Muscle layer of colon (tissue), 2 donors: Measurements from ENCODE around the gene RIBC2.
"Not testable (repeated sequence)": the region's sequence is repeated elsewhere in the genome, so short reads cannot be mapped to it uniquely, and the experiment has no call there.

Experiments used
- H3K27ac ChIP-seq: one replicate; pipeline ENCODE4 v1.7.0; 2013; ENCODE audit warnings: low read depth, mild to moderate bottlenecking, low read length, moderate library complexity
- H3K27me3 ChIP-seq, 2 donors: one replicate each; pipeline ENCODE4 v1.7.0; 2013; ENCODE audit warnings: low read length in 2 of 2, mild to moderate bottlenecking in 2 of 2; ENCODE audit not compliant: insufficient read depth in 2 of 2, control insufficient read depth in 1 of 2
- H3K36me3 ChIP-seq: one replicate; pipeline ENCODE4 v1.7.0; 2013; ENCODE audit warnings: mild to moderate bottlenecking, low read length; ENCODE audit not compliant: insufficient read depth
- H3K4me1 ChIP-seq: one replicate; pipeline ENCODE4 v1.7.0; 2013; ENCODE audit warnings: mild to moderate bottlenecking, low read length; ENCODE audit not compliant: insufficient read depth
- H3K4me3 ChIP-seq, 2 donors: one replicate each; pipeline ENCODE4 v1.7.0; 2013; ENCODE audit warnings: low read length in 2 of 2, low read depth in 1 of 2, mild to moderate bottlenecking in 1 of 2, moderate library complexity in 1 of 2
- H3K9ac ChIP-seq: one replicate; pipeline ENCODE4 v1.7.0; 2013; ENCODE audit warnings: low read length
- H3K9me3 ChIP-seq: one replicate; pipeline ENCODE4 v1.7.0; 2013; ENCODE audit warnings: mild to moderate bottlenecking, low read length
- donor health status: abdominal sarcoma.
- donor health status: Adenocarcinoma of cecum.

Gene RIBC2

DNA sequence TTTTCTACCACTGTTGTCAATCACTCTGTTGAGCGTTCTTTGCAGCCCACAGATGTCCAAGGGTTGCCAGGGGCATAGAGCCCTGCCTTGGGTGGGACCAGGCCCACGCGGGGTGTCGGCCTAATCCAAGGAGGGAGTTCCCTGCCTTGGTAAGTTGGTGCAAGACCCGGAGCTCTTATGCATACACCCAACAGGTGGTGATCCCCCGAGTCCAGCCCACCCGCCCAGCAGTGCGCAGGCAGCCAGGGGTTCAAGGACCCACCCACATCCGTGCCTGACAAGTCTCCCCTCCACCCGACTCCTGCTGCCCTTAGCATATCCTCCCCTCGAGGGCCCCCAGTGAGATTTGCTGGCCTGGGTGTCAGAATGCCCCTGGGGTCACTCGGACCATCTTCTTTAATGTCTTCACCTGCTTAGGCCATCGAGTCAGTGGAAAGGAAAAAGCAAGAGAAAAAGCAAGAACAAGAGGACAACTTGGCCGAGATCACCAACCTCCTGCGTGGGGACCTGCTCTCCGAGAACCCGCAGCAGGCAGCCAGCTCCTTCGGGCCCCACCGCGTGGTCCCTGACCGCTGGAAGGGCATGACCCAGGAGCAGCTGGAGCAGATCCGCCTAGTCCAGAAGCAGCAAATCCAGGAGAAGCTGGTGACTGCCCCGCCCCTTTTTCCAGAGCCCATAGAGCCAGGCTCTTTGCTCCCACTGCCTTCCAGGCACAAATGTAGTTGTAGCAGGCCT is 12.2 kb downstream of the RIBC2 start:
- H3K27me3 ChIP-seq, result no peaks in the 10 kb centered on the region
- no peaks in the 10 kb centered on the region for H3K36me3 ChIP-seq
- H3K4me3 ChIP-seq, result no peak overlapping the region
- no peaks in the 10 kb centered on the region for H3K4me1 ChIP-seq
- H3K27ac ChIP-seq, result no peak overlapping the region
- H3K9me3 ChIP-seq, result no peaks in the 10 kb centered on the region
- no peak overlapping the region for H3K9ac ChIP-seq

- H3K9me3 ChIP-seq, result no peaks in the 10 kb centered on the region
- no peaks in the 10 kb centered on the region for H3K27me3 ChIP-seq
- H3K36me3 ChIP-seq, result no peaks in the 10 kb centered on the region
- no peaks in the 10 kb centered on the region for H3K4me1 ChIP-seq
- H3K9ac ChIP-seq, result no peak overlapping the region
- H3K27ac ChIP-seq, result no peak overlapping the region
- no peak overlapping the region for H3K4me3 ChIP-seq
Measured at GRCh38 chr22:45426387-45426786, 12.9 kb downstream of the RIBC2 start.

DNA sequence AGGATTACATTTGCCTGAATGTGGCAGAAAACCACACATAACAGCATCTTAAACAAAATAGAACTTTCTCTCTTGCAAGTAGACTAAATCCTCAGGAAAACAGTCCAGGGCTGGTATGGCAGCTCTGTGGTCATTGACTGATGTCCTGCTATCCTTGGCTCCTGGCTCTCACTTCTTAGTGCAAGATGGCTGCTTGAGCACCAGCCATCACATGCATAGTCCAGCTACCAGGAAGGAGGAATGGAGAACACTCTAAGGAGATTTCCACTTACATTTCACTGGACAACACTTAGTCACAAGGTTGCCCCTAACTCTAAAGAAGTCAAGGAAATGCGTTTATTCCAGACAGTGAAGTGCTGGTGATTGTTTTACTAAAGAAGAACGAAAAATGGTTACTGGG is 13.6 kb downstream of the RIBC2 start:
- H3K36me3 ChIP-seq, result no peaks in the 10 kb centered on the region
- H3K4me3 ChIP-seq, result no peak overlapping the region
- no peaks in the 10 kb centered on the region for H3K9me3 ChIP-seq
- no peak overlapping the region for H3K27ac ChIP-seq
- no peak overlapping the region for H3K9ac ChIP-seq
- H3K4me1 ChIP-seq, result no peaks in the 10 kb centered on the region
- H3K27me3 ChIP-seq, result no peaks in the 10 kb centered on the region

- no peaks in the 10 kb centered on the region for H3K4me1 ChIP-seq
- no peak overlapping the region for H3K27ac ChIP-seq
- H3K27me3 ChIP-seq, result no peaks in the 10 kb centered on the region
- H3K9ac ChIP-seq, result no peak overlapping the region
- H3K4me3 ChIP-seq, result no peak overlapping the region
- no peaks in the 10 kb centered on the region for H3K36me3 ChIP-seq
- no peaks in the 10 kb centered on the region for H3K9me3 ChIP-seq
Measured at GRCh38 chr22:45428391-45429385, 15.2 kb downstream of the RIBC2 start.

GRCh38 chr22:45429424-45429823 is 15.9 kb downstream of the RIBC2 start:
- H3K9me3 ChIP-seq, result no peaks in the 10 kb centered on the region
- H3K4me1 ChIP-seq, result no peaks in the 10 kb centered on the region
- H3K4me3 ChIP-seq, result no peak overlapping the region
- no peak overlapping the region for H3K27ac ChIP-seq
- no peak overlapping the region for H3K9ac ChIP-seq
- H3K27me3 ChIP-seq, result no peaks in the 10 kb centered on the region
- H3K36me3 ChIP-seq, result no peaks in the 10 kb centered on the region

GRCh38 chr22:45429981-45430775 is 16.7 kb downstream of the RIBC2 start:
- Histone ChIP-seq H3K9me3 (no peaks in the 10 kb centered on the region), H3K4me1 (peaks cover 6% of the 10 kb centered on the region), H3K36me3 (no peaks in the 10 kb centered on the region), H3K27me3 (no peaks in the 10 kb centered on the region), H3K4me3 (no peak overlapping the region), H3K27ac (no peak overlapping the region), H3K9ac (no peak overlapping the region)

- no peak overlapping the region for H3K27ac ChIP-seq
- H3K9ac ChIP-seq, result no peak overlapping the region
- H3K4me1 ChIP-seq, result peaks cover 13% of the 10 kb centered on the region
- H3K9me3 ChIP-seq, result no peaks in the 10 kb centered on the region
- no peaks in the 10 kb centered on the region for H3K27me3 ChIP-seq
- H3K4me3 ChIP-seq, result no peak overlapping the region
- H3K36me3 ChIP-seq, result no peaks in the 10 kb centered on the region
Measured at GRCh38 chr22:45430871-45431270, 17.4 kb downstream of the RIBC2 start.

- no peak overlapping the region for H3K9ac ChIP-seq
Measured at GRCh38 chr22:45434981-45435380, 21.5 kb downstream of the RIBC2 start.

GRCh38 chr22:45435544-45436139 is 22.1 kb downstream of the RIBC2 start:
- no peak overlapping the region for H3K9ac ChIP-seq
- H3K36me3 ChIP-seq, result no peaks in the 10 kb centered on the region
- peak overlapping the region in 1 of 2 donors; percentile 28 for H3K4me3 ChIP-seq
- no peaks in the 10 kb centered on the region for H3K27me3 ChIP-seq
- peaks cover 15% of the 10 kb centered on the region for H3K4me1 ChIP-seq
- H3K9me3 ChIP-seq, result no peaks in the 10 kb centered on the region
- no peak overlapping the region for H3K27ac ChIP-seq

More at GRCh38 chr22:45434981-45435380, 21.5 kb downstream of the RIBC2 start:
- H3K27ac ChIP-seq, result no peak overlapping the region
- H3K4me3 ChIP-seq, result peak overlapping the region in 1 of 2 donors; percentile 28
- H3K27me3 ChIP-seq, result no peaks in the 10 kb centered on the region
- H3K9me3 ChIP-seq, result no peaks in the 10 kb centered on the region
- no peaks in the 10 kb centered on the region for H3K36me3 ChIP-seq
- H3K4me1 ChIP-seq, result peaks cover 15% of the 10 kb centered on the region

- not testable (repeated sequence) for H3K27me3 ChIP-seq, H3K9me3 ChIP-seq, H3K9ac ChIP-seq, H3K36me3 ChIP-seq, H3K27ac ChIP-seq, H3K4me3 ChIP-seq
- H3K4me1 ChIP-seq, result peaks cover 15% of the 10 kb centered on the region
Measured at GRCh38 chr22:45436871-45437517, 23.5 kb downstream of the RIBC2 start.
